Fibroblast of lung (primary cell): ENCODE data around the gene SIPA1L3. TPM values are rescaled to one million over a fixed set of nuclear protein-coding genes. Genes with fewer than 3 reads are reported as not detected.

Experiments
- DNase-seq, 2 donors: peaks; one replicate each; pipeline versions ENCODE4 v3.0.0 to v3.0.0-alpha.2; 2010; ENCODE audit warnings: low read depth in 2 of 2
- H2AFZ ChIP-seq: 2 replicates; pipeline ENCODE4 v1.5.1; 2012; ENCODE audit warnings: low read length, control low read depth, inconsistent platforms
- H3K27ac ChIP-seq: 2 replicates; pipeline ENCODE4 v1.5.1; 2011; ENCODE audit warnings: low read length, control low read depth; ENCODE audit not compliant: insufficient read depth
- H3K27me3 ChIP-seq: 2 replicates; pipeline ENCODE4 v1.5.1; 2011; ENCODE audit warnings: mild to moderate bottlenecking, low read length; ENCODE audit not compliant: control insufficient read depth, insufficient read depth
- H3K36me3 ChIP-seq: 2 replicates; pipeline ENCODE4 v1.5.1; 2011; ENCODE audit warnings: low read length; ENCODE audit not compliant: control insufficient read depth, insufficient read depth
- H3K4me1 ChIP-seq: 2 replicates; pipeline ENCODE4 v1.5.1; 2011; ENCODE audit warnings: low read length; ENCODE audit not compliant: control insufficient read depth, insufficient read depth; ENCODE audit errors: extremely low read depth
- H3K4me2 ChIP-seq: 2 replicates; pipeline ENCODE4 v1.5.1; 2011; ENCODE audit warnings: low read length, control low read depth; ENCODE audit not compliant: insufficient read depth; ENCODE audit errors: extremely low read depth
- H3K4me3 ChIP-seq, 4 experiments: fragments of 200-600 bp in 1 of 4; sonication (generic) in 1 of 4; replicated peaks in 1 of 4; 2 replicates each; pipeline ENCODE4 v1.5.1; 2011 to 2016; ENCODE audit warnings: low read length in 4 of 4, low read depth in 3 of 4, mild to moderate bottlenecking in 3 of 4, control low read depth in 2 of 4, inconsistent platforms in 1 of 4, mixed read lengths in 1 of 4; ENCODE audit not compliant: insufficient read depth in 1 of 4; ENCODE audit errors: control extremely low read depth in 1 of 4
- H3K79me2 ChIP-seq: 2 replicates; pipeline ENCODE4 v1.5.1; 2012; ENCODE audit warnings: mild to moderate bottlenecking, low read length, inconsistent platforms; ENCODE audit not compliant: control insufficient read depth, insufficient read depth
- H3K9ac ChIP-seq: 2 replicates; pipeline ENCODE4 v1.5.1; 2011; ENCODE audit warnings: mild to moderate bottlenecking, low read length, control low read depth; ENCODE audit not compliant: insufficient read depth
- H3K9me3 ChIP-seq: 2 replicates; pipeline ENCODE4 v1.5.1; 2012; ENCODE audit warnings: low read depth, low read length; ENCODE audit not compliant: control insufficient read depth, insufficient read depth
- H4K20me1 ChIP-seq: 2 replicates; pipeline ENCODE4 v1.5.1; 2011; ENCODE audit warnings: low read length; ENCODE audit not compliant: control insufficient read depth, insufficient read depth; ENCODE audit errors: extremely low read depth
- CTCF ChIP-seq, 2 donors: IDR thresholded peaks in 1 of 2; conservative IDR thresholded peaks in 1 of 2; 1 replicate in 1 of 2; 2 replicates in 1 of 2; pipeline ENCODE4 v1.5.1; 2011 to 2012; ENCODE audit warnings: low read length in 2 of 2, control low read depth in 1 of 2, inconsistent platforms in 1 of 2, low read depth in 1 of 2, mild to moderate bottlenecking in 1 of 2
- EZH2 ChIP-seq: IDR thresholded peaks from 2 replicates; pipeline ENCODE4 v1.5.1; 2012; ENCODE audit warnings: low read length, control low read depth, mild to moderate bottlenecking; ENCODE audit errors: missing control alignments
- polyA plus RNA-seq, 2 donors: library from polyadenylated mRNA; depleted of rRNA in 1 of 2; stranded (reverse) in 1 of 2; unstranded in 1 of 2; fragments of >200 nt; gene quantifications; 2 replicates each; pipeline ENCODE4 v1.2.1, GENCODE V29; 2011 to 2012; ENCODE audit warnings: missing spikeins in 1 of 2
- total RNA-seq: library from RNA; depleted of rRNA; stranded (reverse); fragments of >200 nt; gene quantifications from 2 replicates; pipeline ENCODE4 v1.2.1, GENCODE V29; 2014

SIPA1L3 gene
- total and polyA plus RNA-seq, 2 donors (not counting 1 experiment from before 2014, with no cell fraction given): 3.7 to 10.1 TPM

- Histone ChIP-seq H4K20me1 (no peaks in the 10 kb centered on the region), H3K79me2 (peaks cover 12% of the 10 kb centered on the region), H3K9me3 (no peaks in the 10 kb centered on the region), H3K27ac (no peak overlapping the region), H3K4me1 (peaks cover 4% of the 10 kb centered on the region), H2AFZ (no peak overlapping the region), H3K36me3 (no peaks in the 10 kb centered on the region), H3K4me3 (no peak overlapping the region), H3K9ac (no peak overlapping the region), H3K4me2 (no peak overlapping the region), H3K27me3 (no peaks in the 10 kb centered on the region)
- TF ChIP-seq CTCF (conservative IDR thresholded peaks at IDR 0.05 in 1 of 2, IDR thresholded peaks at IDR 0.05 in 1 of 2; ENCODE audit: low read depth in 1 of 2, low read length in 2 of 2) (no peak), EZH2 (no peak)
- peak in 1 of 2 donors; percentile 61 for DNase-seq
These were observed 57.1 kb downstream of the SIPA1L3 start for GRCh38 chr19:37964109-37964508.

GRCh38 chr19:37966211-37966661 lies 59.2 kb downstream of the SIPA1L3 start:
- TF ChIP-seq CTCF (conservative IDR thresholded peaks at IDR 0.05 in 1 of 2, IDR thresholded peaks at IDR 0.05 in 1 of 2; ENCODE audit: low read depth in 1 of 2, low read length in 2 of 2) (no peak), EZH2 (no peak)
- Histone ChIP-seq H3K36me3 (no peaks in the 10 kb centered on the region), H3K4me1 (peaks cover 4% of the 10 kb centered on the region), H3K9me3 (no peaks in the 10 kb centered on the region), H3K79me2 (peaks cover 13% of the 10 kb centered on the region), H3K27me3 (no peaks in the 10 kb centered on the region), H4K20me1 (no peaks in the 10 kb centered on the region), H3K9ac (no peak overlapping the region), H2AFZ (no peak overlapping the region), H3K4me2 (no peak overlapping the region), H3K4me3 (no peak overlapping the region), H3K27ac (no peak overlapping the region)
- peak in 1 of 2 donors; percentile 75 for DNase-seq

- H3K9ac ChIP-seq: no peak overlapping the region
- H3K4me2 ChIP-seq: no peak overlapping the region
- peak in 1 of 2 donors; percentile 78 for DNase-seq
- peaks cover 13% of the 10 kb centered on the region for H3K79me2 ChIP-seq
- H4K20me1 ChIP-seq: no peaks in the 10 kb centered on the region
- H3K27ac ChIP-seq: no peak overlapping the region
- H3K4me1 ChIP-seq: peaks cover 4% of the 10 kb centered on the region
- H3K27me3 ChIP-seq: no peaks in the 10 kb centered on the region
- H2AFZ ChIP-seq: no peak overlapping the region
- TF ChIP-seq CTCF (conservative IDR thresholded peaks at IDR 0.05 in 1 of 2, IDR thresholded peaks at IDR 0.05 in 1 of 2; ENCODE audit: low read depth in 1 of 2, low read length in 2 of 2) (no peak), EZH2 (no peak)
- H3K9me3 ChIP-seq: no peaks in the 10 kb centered on the region
- H3K4me3 ChIP-seq: no peak overlapping the region
- no peaks in the 10 kb centered on the region for H3K36me3 ChIP-seq
These were observed 59.7 kb downstream of the SIPA1L3 start for GRCh38 chr19:37966662-37967231.
